PC-3 (cell line): Measurements from ENCODE around the gene USP9X.

Experiments used
- EZH2 ChIP-seq: fragments of 300-600 bp; sonication (generic); IDR thresholded peaks from one replicate; pipeline ENCODE4 v1.6.1; 2017; ENCODE audit warnings: antibody characterized with exemption, mild to moderate bottlenecking, low read length; ENCODE audit not compliant: unreplicated experiment
- EZH2phosphoT487 ChIP-seq: fragments of 300-600 bp; sonication (generic); IDR thresholded peaks from 2 replicates; pipeline ENCODE4 v1.6.1; 2018; ENCODE audit warnings: mild to moderate bottlenecking, antibody characterized with exemption, low read length, borderline replicate concordance
- TF ChIP-seq, protein P1 (sequence below): fragments of 300-600 bp; sonication (generic); conservative IDR thresholded peaks from 2 replicates; pipeline ENCODE4 v1.5.1; 2017; ENCODE audit warnings: antibody characterized with exemption, low read depth, mild to moderate bottlenecking, low read length

GRCh38 chrX:41045960-41046567 is 39.2 kb upstream of the USP9X start:
- TF ChIP-seq, protein P1, sequence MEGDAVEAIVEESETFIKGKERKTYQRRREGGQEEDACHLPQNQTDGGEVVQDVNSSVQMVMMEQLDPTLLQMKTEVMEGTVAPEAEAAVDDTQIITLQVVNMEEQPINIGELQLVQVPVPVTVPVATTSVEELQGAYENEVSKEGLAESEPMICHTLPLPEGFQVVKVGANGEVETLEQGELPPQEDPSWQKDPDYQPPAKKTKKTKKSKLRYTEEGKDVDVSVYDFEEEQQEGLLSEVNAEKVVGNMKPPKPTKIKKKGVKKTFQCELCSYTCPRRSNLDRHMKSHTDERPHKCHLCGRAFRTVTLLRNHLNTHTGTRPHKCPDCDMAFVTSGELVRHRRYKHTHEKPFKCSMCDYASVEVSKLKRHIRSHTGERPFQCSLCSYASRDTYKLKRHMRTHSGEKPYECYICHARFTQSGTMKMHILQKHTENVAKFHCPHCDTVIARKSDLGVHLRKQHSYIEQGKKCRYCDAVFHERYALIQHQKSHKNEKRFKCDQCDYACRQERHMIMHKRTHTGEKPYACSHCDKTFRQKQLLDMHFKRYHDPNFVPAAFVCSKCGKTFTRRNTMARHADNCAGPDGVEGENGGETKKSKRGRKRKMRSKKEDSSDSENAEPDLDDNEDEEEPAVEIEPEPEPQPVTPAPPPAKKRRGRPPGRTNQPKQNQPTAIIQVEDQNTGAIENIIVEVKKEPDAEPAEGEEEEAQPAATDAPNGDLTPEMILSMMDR, result no peak
- TF ChIP-seq EZH2phosphoT487, result no peak
- TF ChIP-seq EZH2, result no peak
